22Rv1 (cell line): ENCODE data around the gene KIF7.

Experiments
- ZFX ChIP-seq: fragments of 450-650 bp; IDR thresholded peaks from 2 replicates; pipeline ENCODE4 v1.6.1; 2017; ENCODE audit warnings: antibody characterized with exemption, borderline replicate concordance
- TF ChIP-seq, protein P1 (sequence below): fragments of 450-650 bp; IDR thresholded peaks from 2 replicates; pipeline ENCODE4 v1.5.1; 2017; ENCODE audit warnings: mild to moderate bottlenecking

DNA sequence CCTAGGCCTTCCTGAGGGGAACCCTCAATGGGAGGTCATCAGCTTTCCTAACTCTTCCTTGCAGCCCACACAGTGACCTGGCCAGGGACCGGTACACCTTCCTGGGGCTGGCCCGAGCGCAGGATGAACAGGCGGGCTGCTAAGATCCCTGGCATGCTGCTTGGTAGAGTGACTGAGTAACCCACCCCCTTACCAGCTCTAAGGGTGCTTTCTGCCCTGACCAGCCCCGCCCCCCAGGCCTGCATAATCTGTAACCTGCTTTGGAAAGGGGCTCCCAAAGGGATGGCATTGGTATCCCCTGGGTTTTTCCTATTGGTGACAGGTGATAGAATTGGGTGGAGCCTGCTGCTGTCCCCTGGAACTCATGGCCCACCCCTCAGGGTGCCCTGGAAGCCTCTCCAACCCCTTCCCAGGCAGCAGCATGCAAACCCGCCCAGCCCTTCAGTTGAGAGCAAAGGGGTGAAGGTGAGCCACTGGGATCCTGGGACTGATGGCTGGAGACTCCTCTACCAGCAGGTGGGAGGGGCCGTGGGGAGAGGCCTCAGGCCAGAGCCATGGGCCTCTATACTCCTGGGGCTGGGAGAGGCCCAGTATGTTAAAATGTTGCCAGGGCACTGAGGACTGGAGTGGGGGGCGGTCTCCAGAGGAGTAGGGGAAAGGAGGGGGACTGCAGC lies 11.1 kb upstream of the KIF7 start:
- TF ChIP-seq, protein P1, sequence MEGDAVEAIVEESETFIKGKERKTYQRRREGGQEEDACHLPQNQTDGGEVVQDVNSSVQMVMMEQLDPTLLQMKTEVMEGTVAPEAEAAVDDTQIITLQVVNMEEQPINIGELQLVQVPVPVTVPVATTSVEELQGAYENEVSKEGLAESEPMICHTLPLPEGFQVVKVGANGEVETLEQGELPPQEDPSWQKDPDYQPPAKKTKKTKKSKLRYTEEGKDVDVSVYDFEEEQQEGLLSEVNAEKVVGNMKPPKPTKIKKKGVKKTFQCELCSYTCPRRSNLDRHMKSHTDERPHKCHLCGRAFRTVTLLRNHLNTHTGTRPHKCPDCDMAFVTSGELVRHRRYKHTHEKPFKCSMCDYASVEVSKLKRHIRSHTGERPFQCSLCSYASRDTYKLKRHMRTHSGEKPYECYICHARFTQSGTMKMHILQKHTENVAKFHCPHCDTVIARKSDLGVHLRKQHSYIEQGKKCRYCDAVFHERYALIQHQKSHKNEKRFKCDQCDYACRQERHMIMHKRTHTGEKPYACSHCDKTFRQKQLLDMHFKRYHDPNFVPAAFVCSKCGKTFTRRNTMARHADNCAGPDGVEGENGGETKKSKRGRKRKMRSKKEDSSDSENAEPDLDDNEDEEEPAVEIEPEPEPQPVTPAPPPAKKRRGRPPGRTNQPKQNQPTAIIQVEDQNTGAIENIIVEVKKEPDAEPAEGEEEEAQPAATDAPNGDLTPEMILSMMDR: no peak
- TF ChIP-seq ZFX: no peak
